Mesendoderm (in vitro differentiated cells): ENCODE data around the gene RSF1.

Experiments
- DNase-seq: peaks from one replicate; pipeline ENCODE4 v3.0.0; 2013
- H2AK5ac ChIP-seq: 2 replicates; pipeline ENCODE4 v1.6.1; 2013; ENCODE audit warnings: low read length, inconsistent platforms
- H2BK120ac ChIP-seq: 2 replicates; pipeline ENCODE4 v1.6.1; 2013; ENCODE audit warnings: low read depth, mild to moderate bottlenecking, low read length, moderate library complexity, mixed read lengths
- H2BK15ac ChIP-seq: replicated peaks from 2 replicates; pipeline ENCODE4 v1.6.1; 2013; ENCODE audit warnings: low read depth, mild to moderate bottlenecking, moderate library complexity
- H2BK5ac ChIP-seq: 2 replicates; pipeline ENCODE4 v1.6.1; 2013; ENCODE audit warnings: low read length, inconsistent platforms
- H3K18ac ChIP-seq: 2 replicates; pipeline ENCODE4 v1.6.1; 2013; ENCODE audit warnings: mild to moderate bottlenecking, low read length, mixed read lengths
- H3K23ac ChIP-seq: one replicate; pipeline ENCODE4 v1.6.1; 2013; ENCODE audit warnings: low read length
- H3K27ac ChIP-seq: 2 replicates; pipeline ENCODE4 v1.5.1; 2013; ENCODE audit warnings: low read depth, mild to moderate bottlenecking, inconsistent platforms, low read length, moderate library complexity
- H3K27me3 ChIP-seq: 2 replicates; pipeline ENCODE4 v1.6.1; 2013; ENCODE audit warnings: low read length, control low read depth, mild to moderate bottlenecking, inconsistent platforms; ENCODE audit not compliant: insufficient read depth, poor library complexity
- H3K36me3 ChIP-seq: 2 replicates; pipeline ENCODE4 v1.6.1; 2013; ENCODE audit warnings: low read length, inconsistent platforms; ENCODE audit not compliant: control insufficient read depth, insufficient read depth
- H3K4ac ChIP-seq: one replicate; pipeline ENCODE4 v1.6.1; 2013; ENCODE audit warnings: low read depth, mild to moderate bottlenecking, low read length, moderate library complexity
- H3K4me1 ChIP-seq: 2 replicates; pipeline ENCODE4 v1.6.1; 2013; ENCODE audit warnings: low read depth, low read length, inconsistent platforms; ENCODE audit not compliant: control insufficient read depth
- H3K4me2 ChIP-seq: 2 replicates; pipeline ENCODE4 v1.6.1; 2013; ENCODE audit warnings: low read length
- H3K4me3 ChIP-seq: 2 replicates; pipeline ENCODE4 v1.5.1; 2013; ENCODE audit warnings: mild to moderate bottlenecking, low read length
- H3K56ac ChIP-seq: one replicate; pipeline ENCODE4 v1.6.1; 2013; ENCODE audit warnings: low read length
- H3K79me1 ChIP-seq: 2 replicates; pipeline ENCODE4 v1.6.1; 2013; ENCODE audit warnings: low read length, inconsistent platforms
- H3K79me2 ChIP-seq: 2 replicates; pipeline ENCODE4 v1.6.1; 2013; ENCODE audit warnings: mild to moderate bottlenecking, low read length; ENCODE audit not compliant: control insufficient read depth, insufficient read depth
- H3K9ac ChIP-seq: 2 replicates; pipeline ENCODE4 v1.6.1; 2013; ENCODE audit warnings: low read length, inconsistent platforms
- H4K5ac ChIP-seq: one replicate; pipeline ENCODE4 v1.6.1; 2013; ENCODE audit warnings: low read length
- H4K8ac ChIP-seq: one replicate; pipeline ENCODE4 v1.6.1; 2013; ENCODE audit warnings: low read depth, mild to moderate bottlenecking, control low read depth, low read length, moderate library complexity
- WGBS: extraction: QIAGEN DNeasy Blood & Tissue Kit; methylation state at CpG from one replicate; pipeline ENCODE4 v1.1.7; 2013; ENCODE audit warnings: low lambda C conversion rate, missing lambda C conversion rate; ENCODE audit not compliant: insufficient coverage; ENCODE audit errors: extremely low coverage; 5-methylcytosine and 5-hydroxymethylcytosine counted together

RSF1 gene

GRCh38 chr11:77789061-77789730, 31.3 kb downstream of the RSF1 start:
- H4K5ac ChIP-seq, result no peak overlapping the region
- H3K18ac ChIP-seq, result no peak overlapping the region
- peak overlapping the region; percentile 61 for H3K56ac ChIP-seq
- no peak overlapping the region for H3K23ac ChIP-seq
- H2BK5ac ChIP-seq, result peak overlapping the region; percentile 44
- H2BK120ac ChIP-seq, result no peak overlapping the region
- H4K8ac ChIP-seq, result no peak overlapping the region
- H3K9ac ChIP-seq, result no peak overlapping the region
- peak overlapping the region; percentile 36 for H3K27ac ChIP-seq
- H2AK5ac ChIP-seq, result no peak overlapping the region
- no peak overlapping the region for H3K4me2 ChIP-seq
- H3K36me3 ChIP-seq, result no peaks in the 10 kb centered on the region
- no peak overlapping the region for H2BK15ac ChIP-seq
- no CpG with 5 or more reads among the region's 11 CpGs for WGBS
- no peaks in the 10 kb centered on the region for H3K27me3 ChIP-seq
- H3K79me2 ChIP-seq, result peaks cover 63% of the 10 kb centered on the region
- H3K4me3 ChIP-seq, result no peak overlapping the region
- peaks cover 8% of the 10 kb centered on the region for H3K4me1 ChIP-seq
- DNase-seq, result peak; percentile 76
- H3K79me1 ChIP-seq, result peaks cover 22% of the 10 kb centered on the region
- H3K4ac ChIP-seq, result no peak overlapping the region

- H3K4me3 ChIP-seq, result no peak overlapping the region
- no peak overlapping the region for H3K4ac ChIP-seq
- no peak for DNase-seq
- no peaks in the 10 kb centered on the region for H3K27me3 ChIP-seq
- H2BK120ac ChIP-seq, result no peak overlapping the region
- H3K79me2 ChIP-seq, result peaks cover 36% of the 10 kb centered on the region
- H3K9ac ChIP-seq, result no peak overlapping the region
- H3K18ac ChIP-seq, result no peak overlapping the region
- no peak overlapping the region for H3K23ac ChIP-seq
- H4K5ac ChIP-seq, result no peak overlapping the region
- no peak overlapping the region for H2AK5ac ChIP-seq
- H3K27ac ChIP-seq, result no peak overlapping the region
- no peaks in the 10 kb centered on the region for H3K36me3 ChIP-seq
- no peak overlapping the region for H4K8ac ChIP-seq
- H3K56ac ChIP-seq, result no peak overlapping the region
- no peak overlapping the region for H2BK15ac ChIP-seq
- H3K4me1 ChIP-seq, result peaks cover 8% of the 10 kb centered on the region
- WGBS, result no CpG with 5 or more reads among the region's 3 CpGs
- no peak overlapping the region for H3K4me2 ChIP-seq
- no peak overlapping the region for H2BK5ac ChIP-seq
- peaks cover 13% of the 10 kb centered on the region for H3K79me1 ChIP-seq
Measured at GRCh38 chr11:77784572-77784971, 36.0 kb downstream of the RSF1 start.

- peaks cover 32% of the 10 kb centered on the region for H3K79me2 ChIP-seq
- no peak overlapping the region for H2BK15ac ChIP-seq
- H3K36me3 ChIP-seq, result no peaks in the 10 kb centered on the region
- no peak overlapping the region for H3K9ac ChIP-seq
- no peak overlapping the region for H3K18ac ChIP-seq
- H4K5ac ChIP-seq, result no peak overlapping the region
- no peak for DNase-seq
- H3K23ac ChIP-seq, result no peak overlapping the region
- H3K4me2 ChIP-seq, result no peak overlapping the region
- peaks cover 8% of the 10 kb centered on the region for H3K79me1 ChIP-seq
- no CpG with 5 or more reads among the region's 1 CpG for WGBS
- no peak overlapping the region for H3K4me3 ChIP-seq
- H4K8ac ChIP-seq, result no peak overlapping the region
- H3K4ac ChIP-seq, result no peak overlapping the region
- no peaks in the 10 kb centered on the region for H3K27me3 ChIP-seq
- no peak overlapping the region for H2BK120ac ChIP-seq
- H3K27ac ChIP-seq, result no peak overlapping the region
- H2BK5ac ChIP-seq, result no peak overlapping the region
- H3K4me1 ChIP-seq, result peaks cover 4% of the 10 kb centered on the region
- H2AK5ac ChIP-seq, result no peak overlapping the region
- H3K56ac ChIP-seq, result no peak overlapping the region
Measured at GRCh38 chr11:77783025-77783424, 37.5 kb downstream of the RSF1 start.

GRCh38 chr11:77779935-77780334, 40.6 kb downstream of the RSF1 start:
- Histone ChIP-seq H4K5ac (no peak overlapping the region), H3K79me1 (peaks cover 10% of the 10 kb centered on the region), H3K9ac (no peak overlapping the region), H3K36me3 (no peaks in the 10 kb centered on the region), H3K4me2 (no peak overlapping the region), H3K4ac (no peak overlapping the region), H3K79me2 (peaks cover 30% of the 10 kb centered on the region), H2BK5ac (no peak overlapping the region), H3K27ac (no peak overlapping the region), H2BK15ac (no peak overlapping the region), H3K23ac (no peak overlapping the region), H3K18ac (no peak overlapping the region), H3K27me3 (no peaks in the 10 kb centered on the region), H2BK120ac (no peak overlapping the region), H2AK5ac (no peak overlapping the region), H3K56ac (no peak overlapping the region), H3K4me3 (no peak overlapping the region), H4K8ac (no peak overlapping the region), H3K4me1 (peaks cover 2% of the 10 kb centered on the region)
- DNase-seq, result peak; percentile 60

- peaks cover 25% of the 10 kb centered on the region for H3K79me2 ChIP-seq
Measured at GRCh38 chr11:77778549-77778948, 42.0 kb downstream of the RSF1 start.

GRCh38 chr11:77778118-77778517, 42.4 kb downstream of the RSF1 start:
- Histone ChIP-seq H4K8ac (no peak overlapping the region), H3K79me2 (peaks cover 25% of the 10 kb centered on the region), H3K23ac (no peak overlapping the region), H3K18ac (no peak overlapping the region), H3K4me1 (no peaks in the 10 kb centered on the region), H2BK15ac (no peak overlapping the region), H3K27me3 (no peaks in the 10 kb centered on the region), H3K4me2 (no peak overlapping the region), H3K9ac (no peak overlapping the region), H3K4ac (no peak overlapping the region), H3K36me3 (no peaks in the 10 kb centered on the region), H2BK5ac (no peak overlapping the region), H2AK5ac (no peak overlapping the region), H3K27ac (no peak overlapping the region), H3K4me3 (no peak overlapping the region), H4K5ac (no peak overlapping the region), H3K79me1 (peaks cover 8% of the 10 kb centered on the region), H2BK120ac (no peak overlapping the region), H3K56ac (no peak overlapping the region)
- no peak for DNase-seq
- no CpG with 5 or more reads among the region's 1 CpG for WGBS

More at GRCh38 chr11:77778549-77778948, 42.0 kb downstream of the RSF1 start:
- Histone ChIP-seq H3K18ac (no peak overlapping the region), H3K4me2 (no peak overlapping the region), H3K23ac (no peak overlapping the region), H3K4me3 (no peak overlapping the region), H4K8ac (no peak overlapping the region), H2BK5ac (no peak overlapping the region), H3K36me3 (no peaks in the 10 kb centered on the region), H2BK15ac (no peak overlapping the region), H3K79me1 (peaks cover 8% of the 10 kb centered on the region), H3K4ac (no peak overlapping the region), H3K27ac (no peak overlapping the region), H2AK5ac (no peak overlapping the region), H4K5ac (no peak overlapping the region), H2BK120ac (no peak overlapping the region), H3K4me1 (no peaks in the 10 kb centered on the region), H3K9ac (no peak overlapping the region), H3K27me3 (no peaks in the 10 kb centered on the region), H3K56ac (no peak overlapping the region)
- no CpG with 5 or more reads among the region's 1 CpG for WGBS
- DNase-seq, result no peak
